ENCODE results near the gene SLC26A8.
A peak's percentile ranks its signal among the peaks of the same experiment; 100 is the strongest.
"Not testable (repeated sequence)": the region's sequence is repeated elsewhere in the genome, so short reads cannot be mapped to it uniquely, and the experiment has no call there.

Gene SLC26A8

GRCh38 chr6:35941170-35941569 is 83.3 kb downstream of the SLC26A8 start:
- DNase-seq (ENCODE audit: low read depth), result not testable (repeated sequence)

GRCh38 chr6:35940014-35940413 is 84.4 kb downstream of the SLC26A8 start:
- DNase-seq (ENCODE audit: low read depth), result not testable (repeated sequence)

- DNase-seq (ENCODE audit: low read depth), result not testable (repeated sequence)
Observed at GRCh38 chr6:35939259-35939658, 85.2 kb downstream of the SLC26A8 start.

- DNase-seq (ENCODE audit: low read depth), result no peak
Observed at GRCh38 chr6:35936681-35937359, 87.6 kb downstream of the SLC26A8 start.

- no peak for DNase-seq (ENCODE audit: low read depth)
Observed at GRCh38 chr6:35935469-35935868, 89.0 kb downstream of the SLC26A8 start.

- DNase-seq (ENCODE audit: low read depth), result no peak
Observed at GRCh38 chr6:35933844-35934243, 90.6 kb downstream of the SLC26A8 start.

- DNase-seq (ENCODE audit: low read depth), result not testable (repeated sequence)
Observed at GRCh38 chr6:35931873-35932272, 92.6 kb downstream of the SLC26A8 start.

- DNase-seq (ENCODE audit: low read depth), result no peak
Observed at GRCh38 chr6:35931120-35931561, 93.3 kb downstream of the SLC26A8 start.

- DNase-seq (ENCODE audit: low read depth), result no peak
Observed at GRCh38 chr6:35929601-35930000, 94.8 kb downstream of the SLC26A8 start.

- no peak for DNase-seq (ENCODE audit: low read depth)
Observed at GRCh38 chr6:35926509-35927215, 97.8 kb downstream of the SLC26A8 start.

GRCh38 chr6:35925961-35926360 is 98.5 kb downstream of the SLC26A8 start:
- no peak for DNase-seq (ENCODE audit: low read depth)

- DNase-seq (ENCODE audit: low read depth), result no peak
Observed at GRCh38 chr6:35924146-35924545, 100.3 kb downstream of the SLC26A8 start.

- DNase-seq (ENCODE audit: low read depth), result no peak
Observed at GRCh38 chr6:35922139-35922554, 102.3 kb downstream of the SLC26A8 start.

- peak; percentile 82 for DNase-seq (ENCODE audit: low read depth)
Observed at GRCh38 chr6:35920793-35921732, 103.4 kb downstream of the SLC26A8 start, which contains the start of gene SRPK1. Gene SRPK1, minus strand, starts transcription at chr6:35921098. Its CDS starts 42 bp downstream, at chr6:35921056.

- DNase-seq (ENCODE audit: low read depth), result peak; percentile 39
Observed at GRCh38 chr6:35919827-35920751, 104.4 kb downstream of the SLC26A8 start.

GRCh38 chr6:35919085-35919826 is 105.2 kb downstream of the SLC26A8 start:
- DNase-seq (ENCODE audit: low read depth), result no peak

GRCh38 chr6:35916893-35917292 is 107.5 kb downstream of the SLC26A8 start:
- not testable (repeated sequence) for DNase-seq (ENCODE audit: low read depth)

- no peak for DNase-seq (ENCODE audit: low read depth)
Observed at GRCh38 chr6:35916056-35916455, 108.4 kb downstream of the SLC26A8 start.

GRCh38 chr6:35914536-35914935 is 109.9 kb downstream of the SLC26A8 start:
- DNase-seq (ENCODE audit: low read depth), result no peak

- DNase-seq (ENCODE audit: low read depth), result no peak
Observed at GRCh38 chr6:35911871-35912653, 112.4 kb downstream of the SLC26A8 start.

Data from activated T-helper 9 cell treated with anti-CD3 and anti-CD28 coated beads, Interleukin-2, amount 50 U/mL, for 16 hours (primary cell).